GM21723 (cell line): ENCODE data around the gene TP53RK.

Experiments used
- ATAC-seq: cut with Tn5 transposase; IDR thresholded peaks from one replicate; pipeline ENCODE4 v1.9.1; 2021; ENCODE audit warnings: mild to moderate bottlenecking, moderate library complexity; ENCODE audit not compliant: unreplicated experiment

The TP53RK gene

GRCh38 chr20:46689082-46689753, at the start of gene TP53RK:
TP53RK (minus strand) TSS chr20:46689444; CDS start chr20:46689414, 30 bp downstream.
- ATAC-seq: peak; percentile 94

DNA sequence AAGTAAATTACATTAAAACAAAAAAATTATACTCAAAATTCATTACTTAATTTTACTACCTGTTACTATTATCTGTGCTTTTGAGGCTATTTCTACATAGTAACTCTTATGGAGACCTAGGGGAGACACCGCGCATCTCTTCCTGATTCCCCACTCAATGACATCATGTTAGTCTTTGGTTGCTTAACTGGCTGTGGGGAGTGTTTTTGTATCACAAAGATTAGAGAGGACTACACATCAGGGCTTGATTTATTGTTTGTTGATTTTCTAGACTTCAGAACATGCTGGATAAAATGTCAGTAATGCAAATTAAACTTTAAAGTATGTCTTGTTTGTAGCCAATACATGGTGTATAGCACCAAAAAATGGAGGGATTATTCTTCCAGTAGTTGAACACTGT, 46.2 kb upstream of the TP53RK start:
- no peak for ATAC-seq

DNA sequence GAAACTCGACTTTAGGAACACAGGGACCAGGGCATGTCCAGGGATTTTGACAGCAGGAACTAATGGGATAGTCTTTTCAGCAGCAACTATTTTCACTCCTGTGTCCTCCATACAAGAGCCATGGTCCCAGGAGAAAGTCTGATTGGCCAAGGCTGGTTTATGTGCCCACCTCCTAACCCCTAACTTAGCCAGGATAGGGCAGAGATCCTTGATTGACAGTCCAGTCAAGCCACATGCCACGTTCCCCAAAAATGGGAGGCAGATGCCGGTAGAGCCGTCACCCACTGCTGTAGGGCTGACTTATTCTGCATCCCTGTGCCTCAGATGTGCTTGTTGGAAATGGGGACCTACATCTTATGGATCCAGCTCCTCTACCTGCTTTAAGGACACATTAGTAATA, 42.5 kb upstream of the TP53RK start:
- no peak for ATAC-seq

- ATAC-seq: no peak
Measured at GRCh38 chr20:46725186-46726165, 36.2 kb upstream of the TP53RK start.

DNA sequence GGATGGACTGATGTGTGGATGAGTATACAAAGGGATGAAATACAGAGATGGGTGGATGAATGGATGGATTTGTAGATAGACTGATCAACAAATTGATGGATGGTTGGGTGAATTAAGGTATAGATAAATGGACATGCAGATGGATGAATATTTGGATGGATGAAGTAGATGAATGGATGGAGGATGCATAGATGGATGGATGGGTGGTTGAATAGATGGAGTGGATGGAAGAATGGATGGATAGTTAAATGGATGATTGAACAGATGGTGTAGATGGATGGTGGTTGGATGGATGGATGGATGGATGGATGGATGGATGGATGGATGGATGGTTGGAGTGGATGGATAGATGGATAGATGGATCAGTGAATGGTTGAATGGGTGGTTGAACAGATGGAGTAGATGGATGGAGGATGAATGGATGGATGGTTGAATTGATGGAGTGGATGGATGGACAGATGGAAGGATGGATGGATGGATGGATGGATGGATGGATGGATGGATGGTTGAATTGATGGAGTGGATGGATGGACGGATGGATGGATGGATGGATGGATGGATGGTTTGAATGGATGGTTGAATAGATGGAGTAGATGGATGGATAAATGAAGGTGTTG, 35.2 kb upstream of the TP53RK start:
- no peak for ATAC-seq

- no peak for ATAC-seq
Measured at GRCh38 chr20:46723039-46723438, 33.8 kb upstream of the TP53RK start.

- ATAC-seq: no peak
Measured at GRCh38 chr20:46722450-46722849, 33.2 kb upstream of the TP53RK start.

GRCh38 chr20:46721476-46721875, 32.2 kb upstream of the TP53RK start:
- no peak for ATAC-seq

GRCh38 chr20:46720776-46721425, 31.7 kb upstream of the TP53RK start:
- ATAC-seq: no peak

GRCh38 chr20:46720019-46720418, 30.8 kb upstream of the TP53RK start:
- ATAC-seq: no peak

- no peak for ATAC-seq
Measured at GRCh38 chr20:46717818-46718541, 28.7 kb upstream of the TP53RK start.

DNA sequence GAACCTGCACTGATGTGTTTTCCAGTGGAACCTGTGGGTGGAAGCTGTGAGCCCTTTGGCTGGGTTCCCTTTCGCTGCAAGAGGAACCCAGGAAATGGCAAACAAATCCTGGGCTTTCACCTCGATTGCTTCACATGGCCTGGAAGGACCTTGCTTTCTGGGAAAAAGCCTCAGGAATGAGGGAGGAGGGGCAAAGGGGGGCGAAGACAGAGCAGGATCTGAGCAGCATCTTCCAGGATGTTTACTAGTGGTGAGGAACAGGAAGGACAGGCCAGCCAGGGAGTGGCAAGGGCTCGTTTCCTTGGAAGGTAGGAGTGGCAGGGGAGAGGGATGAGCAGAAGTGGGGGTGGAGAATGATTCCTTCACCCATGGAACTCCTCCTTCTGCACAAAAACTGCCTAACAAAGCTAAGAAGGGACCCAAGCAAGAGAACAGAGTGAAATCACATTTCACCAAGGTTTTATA, 26.1 kb upstream of the TP53RK start:
- no peak for ATAC-seq

- no peak for ATAC-seq
Measured at GRCh38 chr20:46713957-46714834, 25.0 kb upstream of the TP53RK start.

GRCh38 chr20:46712056-46712636, 22.9 kb upstream of the TP53RK start:
- no peak for ATAC-seq

DNA sequence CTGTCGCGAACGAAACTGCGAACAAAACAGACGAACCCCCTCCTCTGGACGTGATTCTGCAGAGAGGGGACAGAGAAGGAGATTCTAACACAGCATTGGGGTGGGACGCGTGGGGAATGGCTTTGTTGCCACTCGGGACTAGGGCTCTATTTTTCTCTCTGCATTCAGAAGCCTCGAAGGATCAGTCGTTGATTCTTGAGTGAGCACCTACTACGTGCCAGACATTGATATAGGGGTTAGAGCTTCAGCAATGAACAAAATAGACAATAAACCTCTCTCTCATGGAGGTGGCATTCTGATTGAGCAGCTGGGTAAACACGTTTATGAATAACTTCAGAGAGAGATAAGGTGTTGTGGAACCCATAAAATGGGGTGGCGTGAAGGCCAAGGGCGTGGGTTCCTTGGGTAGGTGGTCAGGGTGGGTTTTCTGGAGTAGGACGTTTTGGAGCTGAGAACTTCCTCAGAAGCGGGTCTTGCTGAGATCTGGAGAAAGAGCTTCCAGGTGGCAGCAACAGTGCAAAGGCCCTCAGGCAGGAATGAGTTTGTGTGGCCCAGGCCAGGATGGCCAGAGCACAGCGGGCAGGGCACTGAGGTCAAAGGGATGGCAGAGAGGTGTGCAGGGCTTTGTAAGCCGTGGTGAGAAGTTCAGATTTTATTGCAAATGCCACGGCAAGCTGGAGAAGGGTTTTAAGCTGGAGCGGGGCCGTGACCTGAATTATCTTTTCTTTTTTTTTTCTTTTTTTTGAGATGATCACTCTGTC, 21.1 kb upstream of the TP53RK start:
- no peak for ATAC-seq

- ATAC-seq: no peak
Measured at GRCh38 chr20:46709459-46710152, 20.4 kb upstream of the TP53RK start, which contains the start of gene SLC2A10. SLC2A10 (plus strand) TSS chr20:46709649; CDS start chr20:46709737, 88 bp downstream.

GRCh38 chr20:46709055-46709458, 19.8 kb upstream of the TP53RK start:
- ATAC-seq: no peak
